ENCODE data around the gene TTBK2.
"Not testable (repeated sequence)": the region's sequence is repeated elsewhere in the genome, so short reads cannot be mapped to it uniquely, and the experiment has no call there.

The TTBK2 gene

DNA sequence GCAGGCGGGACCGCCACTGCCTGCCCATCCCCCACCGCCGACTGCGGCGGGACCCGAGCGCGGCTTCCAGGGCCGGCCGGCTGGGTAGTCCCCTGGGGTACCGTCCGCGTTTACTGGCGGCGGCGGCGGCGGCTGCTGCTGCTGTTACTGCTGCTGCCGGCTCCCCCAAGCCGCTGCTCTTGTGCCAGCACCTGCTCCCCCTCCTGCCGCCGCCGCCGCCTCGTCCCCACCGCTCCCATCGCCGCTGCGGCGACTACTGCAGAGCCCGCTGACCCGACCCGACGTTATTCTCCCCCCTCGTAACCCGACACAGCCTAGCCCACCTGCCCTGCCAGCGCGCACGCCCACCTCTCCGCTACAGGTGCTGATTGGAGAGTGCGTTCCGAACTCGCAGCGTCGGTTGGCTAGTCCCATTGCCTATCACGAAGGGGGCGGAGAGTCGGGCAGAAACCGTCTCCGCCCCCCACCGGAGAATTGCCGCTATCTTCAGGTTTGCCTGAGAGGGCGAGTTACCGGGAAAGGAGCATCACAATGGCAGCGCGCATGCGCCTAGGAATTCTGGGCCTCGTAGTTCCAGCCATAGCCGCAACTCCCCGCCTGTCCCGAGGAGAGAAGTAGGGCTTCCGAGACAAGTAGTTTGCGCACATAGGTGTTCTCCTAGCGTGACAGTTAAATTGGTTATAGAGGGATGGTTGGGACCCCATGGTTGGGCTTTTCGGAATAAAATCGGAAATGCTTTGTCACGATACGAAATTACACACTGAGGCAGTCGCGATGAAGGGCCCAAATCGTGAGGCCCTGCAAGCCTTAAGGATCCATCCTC lies at the start of gene TTBK2:
TTBK2 (minus strand) TSS at position 260 of the 823 bp plus-strand sequence. CDS start 42,161 bp downstream, outside the sequence.
- DNase-seq, result peak; percentile 97 to 100 (median 99)
- intact Hi-C loops (cut with DNase I), result loop anchor here (2.0 to 10.0 kb wide), 3 partner anchors 184 to 426 kb away; partner anchors contain the start of genes CDAN1, SNAP23, STARD9 and ZNF106

DNA sequence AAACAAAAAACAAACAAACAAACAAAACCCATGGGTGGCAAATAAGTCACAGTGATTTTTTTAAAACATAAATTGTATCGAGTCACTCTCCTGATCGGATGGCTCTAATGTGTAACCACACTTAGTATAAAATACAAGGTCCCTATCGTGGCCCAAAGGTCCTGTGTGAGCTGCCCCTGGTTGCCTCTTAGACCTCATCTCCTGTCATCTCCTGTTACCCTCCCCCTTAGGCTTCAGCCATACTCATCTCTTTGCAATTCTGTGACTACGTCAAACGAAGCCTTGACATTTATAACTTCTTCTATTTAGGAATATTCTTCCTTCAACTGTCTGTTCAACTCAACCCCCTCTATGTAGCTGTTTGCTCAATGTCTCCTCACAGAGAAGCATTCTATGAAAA lies 43.9 kb upstream of the TTBK2 start:
- DNase-seq, result no peak
- intact Hi-C loops (cut with DNase I), result no loop called here

DNA sequence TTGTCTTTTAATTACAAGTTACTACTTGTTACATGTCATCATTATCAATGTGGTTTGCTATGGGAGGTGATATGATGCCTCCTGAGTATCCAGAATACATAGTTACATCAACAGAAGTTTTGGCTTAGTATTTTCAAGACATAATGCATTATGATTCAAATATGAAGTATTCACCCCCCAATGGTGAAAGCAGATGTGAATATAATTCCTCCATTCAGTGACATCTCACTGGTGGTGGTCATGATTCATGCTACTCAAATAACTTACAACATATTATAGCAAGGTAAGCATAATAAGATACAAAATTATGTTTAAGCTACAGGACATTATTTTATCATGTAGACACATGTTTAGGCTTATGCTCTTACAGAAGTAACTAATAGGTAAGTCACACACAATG lies 34.9 kb upstream of the TTBK2 start:
- DNase-seq, result no peak
- intact Hi-C loops (cut with DNase I), result no loop called here

DNA sequence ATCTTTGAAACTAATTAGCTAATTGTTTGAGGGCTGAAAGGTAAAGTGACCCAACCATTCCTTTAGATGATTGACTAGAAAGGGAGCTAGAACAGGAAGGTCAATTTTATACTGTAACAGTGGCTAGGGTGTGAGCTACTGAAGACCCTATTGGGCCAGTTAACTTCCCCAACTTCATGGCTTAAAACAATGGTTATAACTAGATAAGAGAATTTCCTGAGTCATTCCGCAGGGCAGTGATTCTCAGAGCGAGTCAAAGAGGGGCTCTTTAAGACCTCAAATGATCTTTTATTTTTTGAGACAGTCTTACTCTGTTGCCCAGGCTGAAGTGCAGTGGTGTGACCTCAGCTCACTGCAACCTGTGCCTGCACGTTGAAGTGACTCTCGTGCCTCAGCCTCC lies 33.7 kb upstream of the TTBK2 start:
- no peak for DNase-seq
- intact Hi-C loops (cut with DNase I), result no loop called here

DNA sequence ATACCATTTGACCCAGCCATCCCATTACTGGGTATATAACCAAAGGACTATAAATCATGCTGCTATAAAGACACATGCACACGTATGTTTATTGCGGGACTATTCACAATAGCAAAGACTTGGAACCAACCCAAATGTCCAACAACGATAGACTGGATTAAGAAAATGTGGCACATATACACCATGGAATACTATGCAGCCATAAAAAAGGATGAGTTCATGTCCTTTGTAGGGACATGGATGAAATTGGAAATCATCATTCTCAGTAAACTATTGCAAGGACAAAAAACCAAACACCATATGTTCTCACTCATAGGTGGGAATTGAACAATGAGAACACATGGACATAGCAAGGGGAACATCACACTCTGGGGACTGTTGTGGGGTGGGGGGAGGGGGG lies 28.3 kb upstream of the TTBK2 start:
- DNase-seq; intact Hi-C loops (cut with DNase I): not testable (repeated sequence)

DNA sequence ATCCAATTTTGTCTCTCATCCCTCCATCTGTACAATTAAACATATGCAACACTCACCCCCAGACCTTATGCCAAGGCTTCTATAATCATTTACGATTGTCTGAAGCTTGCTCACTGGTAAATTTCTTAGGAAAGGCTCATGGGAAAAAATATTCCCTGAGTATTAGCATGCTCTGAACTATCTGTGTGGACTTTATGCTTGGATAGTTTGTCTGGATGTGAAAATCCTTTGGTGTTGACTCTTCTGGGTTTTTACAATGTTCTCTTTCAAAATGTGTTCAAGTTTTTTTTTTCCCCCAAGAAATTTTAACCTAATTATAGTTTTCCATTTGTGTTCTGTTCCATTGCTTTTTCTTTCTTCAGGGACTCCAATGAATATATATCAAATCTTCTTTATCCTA lies 19.9 kb upstream of the TTBK2 start:
- DNase-seq, result no peak
- intact Hi-C loops (cut with DNase I), result no loop called here

DNA sequence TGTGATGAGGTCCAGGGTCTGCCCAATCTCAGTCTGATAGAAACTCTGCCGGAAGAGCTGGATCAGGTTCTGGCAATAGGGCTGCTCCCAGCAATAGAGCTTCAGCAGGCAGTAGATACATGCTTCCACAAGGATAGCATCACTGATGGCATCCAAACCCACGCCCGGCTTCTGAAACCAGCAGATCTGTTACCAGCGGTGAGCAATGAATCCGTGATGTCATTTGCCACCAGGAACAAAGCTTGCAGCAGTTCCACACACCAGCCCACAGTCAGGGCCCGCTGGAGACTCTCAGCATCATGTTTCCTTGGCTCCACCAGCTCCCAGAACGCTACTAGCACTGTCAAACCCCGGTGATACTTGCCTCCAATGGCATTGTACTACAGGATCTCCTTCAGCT lies 19.3 kb upstream of the TTBK2 start:
- intact Hi-C loops (cut with DNase I), result no loop called here

DNA sequence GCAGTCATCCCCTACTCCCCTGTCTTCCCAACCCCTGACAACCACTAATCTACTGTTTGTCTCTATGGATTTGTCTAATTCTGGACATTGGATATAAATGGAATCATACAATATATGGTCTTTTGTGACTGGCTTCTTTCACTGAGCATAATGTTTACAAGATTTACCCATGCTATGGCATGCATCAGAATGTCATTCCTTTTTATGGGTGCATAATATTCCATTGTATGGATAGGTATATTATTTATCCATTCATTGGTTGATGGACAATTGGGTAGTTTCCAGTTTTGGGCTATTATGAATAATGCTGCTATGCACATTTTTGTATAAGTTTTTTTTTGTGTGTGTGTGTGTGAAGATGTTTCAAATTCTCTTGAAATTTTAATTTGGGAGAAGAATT lies 16.6 kb upstream of the TTBK2 start:
- no peak for DNase-seq
- intact Hi-C loops (cut with DNase I), result no loop called here

More for the DNA sequence above, 19.3 kb upstream of the TTBK2 start:
- DNase-seq, result peak; percentile 11 to 95 (median 67)

DNA sequence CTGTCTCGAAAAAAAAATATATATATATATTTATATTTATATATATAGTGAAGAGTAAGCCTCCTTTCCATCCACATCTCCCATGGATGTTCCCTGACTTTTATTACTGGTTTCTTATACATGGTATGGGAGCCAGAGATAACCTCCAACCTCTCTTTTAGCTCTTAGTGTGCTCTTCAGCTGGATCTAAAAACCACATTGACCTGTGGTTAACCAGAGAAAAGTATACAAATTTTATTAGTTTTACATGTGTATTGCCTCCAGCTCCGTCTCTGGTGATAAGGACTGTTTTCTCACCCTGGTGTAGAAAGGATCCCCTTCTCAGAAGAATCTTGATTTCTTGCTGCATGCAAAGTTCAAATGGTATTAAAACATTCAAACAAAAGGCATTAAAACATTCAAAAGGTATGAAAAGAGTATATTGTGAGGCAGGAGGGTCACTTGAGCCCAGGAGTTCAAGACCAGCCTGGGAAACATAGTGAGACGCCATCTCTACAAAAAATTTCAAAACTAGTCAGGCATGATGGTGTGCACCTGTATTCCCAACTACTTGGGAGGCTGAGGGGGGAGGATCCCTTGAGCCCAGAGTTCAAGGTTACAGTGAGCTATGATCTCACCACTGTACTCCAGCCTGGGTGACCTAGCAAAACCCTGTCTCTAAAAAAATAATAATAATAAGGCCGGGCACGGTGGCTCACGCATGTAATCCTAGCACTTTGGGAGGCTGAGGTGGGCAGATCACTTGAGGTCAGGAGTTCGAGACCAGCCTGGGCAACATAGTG lies 13.5 kb upstream of the TTBK2 start:
- no peak for DNase-seq
- intact Hi-C loops (cut with DNase I), result no loop called here

DNA sequence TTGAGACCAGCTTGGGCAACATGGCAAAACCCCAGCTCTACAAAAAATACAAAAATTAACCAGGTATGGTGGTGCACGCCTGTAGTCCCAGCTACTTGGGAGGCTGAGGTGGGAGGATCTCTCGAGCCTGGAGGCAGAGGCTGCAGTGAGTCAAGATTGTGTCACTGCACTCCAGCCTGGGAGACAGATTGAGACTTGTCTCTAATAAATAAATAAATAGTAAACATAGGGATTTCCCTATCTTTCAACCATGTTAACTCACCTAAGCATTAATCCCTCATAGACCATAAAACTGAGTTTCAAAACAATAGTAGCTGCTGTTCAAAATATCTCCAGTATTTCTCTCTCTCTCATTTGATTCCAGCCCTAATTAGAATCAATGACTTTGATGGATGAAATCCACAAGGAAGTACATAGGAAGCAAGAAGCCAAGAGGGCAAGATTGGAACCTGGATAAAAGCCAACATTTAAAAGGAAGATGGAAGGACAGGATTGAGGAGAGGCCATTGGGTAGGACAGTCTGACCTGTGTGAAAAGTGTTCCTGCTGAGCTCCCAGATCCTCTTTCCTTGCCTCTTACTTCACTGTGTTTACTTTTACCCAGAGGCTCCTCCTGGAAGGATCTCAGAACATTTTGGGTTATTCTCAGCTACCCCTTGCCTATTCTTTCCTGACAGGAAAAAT lies 12.4 kb upstream of the TTBK2 start:
- DNase-seq, result no peak
- intact Hi-C loops (cut with DNase I), result no loop called here

DNA sequence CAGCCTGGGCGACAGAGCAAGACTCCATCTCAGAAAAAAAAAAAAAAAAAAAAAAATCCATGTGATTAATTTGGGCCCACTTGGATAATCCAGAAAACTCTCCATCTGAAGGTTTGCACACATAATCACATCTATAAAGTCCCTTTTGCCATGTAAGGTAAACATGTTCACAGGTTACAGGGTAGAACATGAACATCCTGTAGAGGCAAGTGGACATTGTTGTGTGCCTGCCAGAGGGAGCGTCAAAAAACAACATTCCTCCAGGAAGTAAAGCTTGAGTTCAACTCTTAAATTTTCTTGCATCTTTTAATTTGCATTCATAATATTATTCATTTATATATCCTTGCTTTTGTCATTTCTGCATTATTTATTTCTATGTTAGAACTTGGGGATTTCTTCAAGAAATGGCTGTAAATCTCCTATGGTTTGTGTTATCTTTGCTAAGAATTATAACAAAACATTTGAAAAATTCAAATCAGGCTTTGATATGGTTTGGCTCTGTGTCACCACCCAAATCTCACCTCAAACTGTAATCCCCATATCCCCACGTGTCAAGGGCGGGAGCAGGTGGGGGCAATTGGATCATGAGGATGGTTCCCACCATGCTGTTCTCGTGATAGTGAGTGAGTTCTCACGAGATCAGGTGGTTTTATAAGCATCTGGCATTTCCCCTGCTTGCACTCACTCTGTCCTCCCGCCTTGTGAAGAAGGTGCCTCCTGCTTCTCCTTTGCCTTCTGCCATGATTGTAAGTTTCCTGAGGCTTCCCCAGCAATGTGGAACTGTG lies 11.3 kb upstream of the TTBK2 start:
- no peak for DNase-seq
- intact Hi-C loops (cut with DNase I), result no loop called here

DNA sequence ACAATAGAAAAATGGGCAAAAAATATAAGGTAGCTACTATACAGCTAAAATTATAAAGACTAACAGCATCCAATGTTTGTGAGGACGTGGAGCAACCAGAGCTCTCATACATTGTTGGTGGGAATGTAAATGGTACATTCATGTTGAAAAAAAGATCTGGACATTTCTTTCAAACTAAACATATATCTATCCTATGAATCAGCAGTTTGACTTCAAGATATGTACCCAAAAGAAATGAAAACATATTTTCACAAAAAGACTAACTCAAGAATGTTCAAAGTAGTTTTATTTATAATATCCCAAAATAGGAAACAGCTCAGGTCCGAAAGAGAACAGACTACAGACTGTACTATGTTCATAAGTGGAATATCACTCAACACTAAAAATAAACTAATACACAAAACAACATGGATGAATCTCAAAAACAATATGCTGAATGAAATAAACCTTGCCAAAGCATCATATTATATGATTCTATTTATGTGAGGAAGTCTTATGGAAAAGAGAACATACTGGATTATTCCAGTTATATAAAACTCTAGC lies 8.8 kb upstream of the TTBK2 start:
- no peak for DNase-seq
- intact Hi-C loops (cut with DNase I), result loop anchor here (10.0 kb wide), 2 partner anchors 355 to 435 kb away; partner anchors contain the start of genes SNAP23, STARD9 and ZNF106

DNA sequence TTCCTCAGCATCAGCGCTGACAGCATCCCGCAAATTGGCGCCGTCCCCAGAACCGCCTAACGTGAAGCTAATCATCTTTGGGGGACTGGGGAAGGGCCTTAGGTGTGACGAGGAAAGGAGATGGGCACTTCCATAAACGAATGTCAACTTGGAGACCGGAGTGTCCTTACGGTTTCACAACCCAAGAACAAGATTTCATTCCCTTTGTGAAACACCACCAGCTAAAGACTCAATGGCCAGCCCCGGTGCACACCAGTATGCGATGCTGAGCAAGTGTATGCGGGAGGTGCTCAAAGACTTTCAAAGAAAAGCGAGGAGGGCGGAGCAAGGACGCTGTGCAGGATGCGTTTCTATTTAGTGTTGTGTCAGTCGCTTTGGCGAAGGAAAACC lies 759 bp upstream of the TTBK2 start:
- intact Hi-C loops (cut with DNase I), result loop anchor here (2.0 to 10.0 kb wide), 3 partner anchors 185 to 427 kb away; partner anchors contain the start of genes CDAN1, SNAP23, STARD9 and ZNF106
- peak; percentile 17 to 90 (median 39) for DNase-seq

DNA sequence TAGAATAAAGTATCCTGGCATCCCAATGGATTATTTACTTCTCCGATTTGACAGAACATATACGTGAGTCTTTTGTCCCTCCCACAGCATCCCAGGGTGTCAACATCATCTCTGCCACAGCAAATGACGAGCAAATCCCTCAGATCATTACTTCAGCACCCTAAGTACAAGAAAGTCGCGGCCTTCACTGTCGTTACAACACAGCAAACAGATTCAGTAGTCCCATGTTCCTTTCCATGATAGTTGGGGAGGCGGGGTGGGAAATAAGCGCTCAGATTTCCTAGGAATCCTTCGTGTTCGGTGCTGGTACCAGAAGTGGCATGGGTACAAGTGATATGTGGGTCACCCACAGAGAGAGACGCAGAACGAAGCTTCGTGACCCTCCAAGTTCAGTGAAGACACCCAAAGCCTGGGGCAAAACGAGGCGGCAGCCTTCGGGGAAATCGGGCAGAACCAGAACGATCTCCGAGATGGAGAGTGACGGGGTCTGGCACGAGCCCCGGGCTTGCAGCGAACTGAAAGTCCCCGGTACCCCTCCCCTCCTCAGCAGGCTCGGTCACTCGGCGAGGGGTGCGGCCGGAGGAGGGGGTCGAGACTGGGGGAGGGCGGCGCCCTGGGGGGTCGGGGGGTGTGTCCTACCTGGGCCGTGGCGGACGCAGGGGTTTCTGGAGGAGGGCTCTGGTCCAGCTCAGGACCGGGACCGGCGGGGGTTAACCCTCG lies 619 bp downstream of the TTBK2 start:
- intact Hi-C loops (cut with DNase I), result loop anchor here (2.0 to 10.0 kb wide), 3 partner anchors 183 to 425 kb away; partner anchors contain the start of genes CDAN1, SNAP23, STARD9 and ZNF106
- DNase-seq, result peak in 8 of 10 donors; percentile 16 to 76 (median 29)

DNA sequence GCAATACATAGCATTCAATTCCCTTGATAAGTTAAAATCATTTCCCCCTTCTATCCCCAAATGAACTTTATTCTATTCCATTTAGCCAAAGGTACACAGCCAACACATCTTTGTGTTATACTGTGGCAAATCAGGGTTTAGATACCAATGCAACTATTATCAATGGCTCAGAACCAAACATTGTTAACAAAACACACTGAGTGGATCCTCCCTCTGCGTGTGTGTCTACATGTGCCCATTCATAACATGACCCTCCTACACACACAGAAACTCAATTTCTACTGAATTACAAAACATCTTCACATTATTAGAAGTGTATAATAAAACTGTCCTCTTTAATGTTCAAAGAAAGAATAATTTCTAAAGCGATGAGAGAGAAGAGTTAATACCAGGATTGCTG lies 1.3 kb downstream of the TTBK2 start:
- intact Hi-C loops (cut with DNase I), result no loop called here
- no peak for DNase-seq

DNA sequence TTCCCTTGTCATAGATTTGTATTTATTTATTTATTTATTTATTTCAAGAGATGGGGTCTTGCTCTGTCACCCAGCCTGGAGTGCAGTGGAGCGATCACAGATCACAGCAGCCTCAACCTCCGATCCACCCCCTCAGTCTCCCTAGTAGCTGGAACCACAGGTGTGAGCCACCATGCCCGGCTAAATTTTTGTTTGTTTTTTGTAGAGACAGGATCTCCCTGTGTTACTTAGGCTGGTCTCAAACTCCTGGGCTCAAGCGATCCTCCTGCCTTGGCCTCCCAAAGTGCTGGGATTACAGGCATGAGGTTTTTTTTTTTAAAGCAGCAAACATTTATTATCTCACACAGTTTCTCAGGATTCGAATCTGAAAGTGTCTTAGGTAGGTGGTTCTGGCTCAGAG lies 2.5 kb downstream of the TTBK2 start:
- intact Hi-C loops (cut with DNase I), result no loop called here
- no peak for DNase-seq

DNA sequence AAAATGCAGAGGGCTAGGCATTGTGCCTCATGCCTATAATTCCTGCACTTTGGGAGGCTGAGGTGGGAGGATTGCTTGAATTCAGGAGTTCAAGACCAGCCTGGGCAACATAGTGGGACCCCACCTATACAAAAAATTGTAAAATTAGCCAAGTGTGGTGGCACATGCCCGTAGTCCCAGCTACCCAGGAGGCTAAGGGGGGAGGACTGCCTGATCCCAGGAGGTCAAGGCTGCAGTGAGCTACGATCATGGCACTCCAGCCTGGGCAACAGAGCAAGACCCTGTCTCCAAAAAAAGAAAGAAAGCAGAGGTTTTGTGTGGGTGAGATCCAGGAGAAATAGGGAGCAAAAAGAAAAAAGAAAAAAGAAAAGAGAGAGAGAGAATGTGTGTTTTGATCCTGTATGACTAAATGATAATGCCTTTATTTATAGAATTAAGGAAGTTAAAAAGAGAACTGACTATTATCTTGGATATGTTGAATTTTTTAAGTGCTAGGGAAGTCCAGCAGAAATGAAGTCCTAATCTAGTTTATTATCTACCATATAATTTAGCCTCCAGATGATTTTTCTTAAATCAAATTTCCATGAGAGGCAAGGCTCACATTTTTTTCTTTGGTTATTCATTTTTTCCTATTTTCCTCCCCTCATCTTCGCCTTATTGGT lies 4.8 kb downstream of the TTBK2 start:
- intact Hi-C loops (cut with DNase I), result no loop called here
- no peak for DNase-seq

DNA sequence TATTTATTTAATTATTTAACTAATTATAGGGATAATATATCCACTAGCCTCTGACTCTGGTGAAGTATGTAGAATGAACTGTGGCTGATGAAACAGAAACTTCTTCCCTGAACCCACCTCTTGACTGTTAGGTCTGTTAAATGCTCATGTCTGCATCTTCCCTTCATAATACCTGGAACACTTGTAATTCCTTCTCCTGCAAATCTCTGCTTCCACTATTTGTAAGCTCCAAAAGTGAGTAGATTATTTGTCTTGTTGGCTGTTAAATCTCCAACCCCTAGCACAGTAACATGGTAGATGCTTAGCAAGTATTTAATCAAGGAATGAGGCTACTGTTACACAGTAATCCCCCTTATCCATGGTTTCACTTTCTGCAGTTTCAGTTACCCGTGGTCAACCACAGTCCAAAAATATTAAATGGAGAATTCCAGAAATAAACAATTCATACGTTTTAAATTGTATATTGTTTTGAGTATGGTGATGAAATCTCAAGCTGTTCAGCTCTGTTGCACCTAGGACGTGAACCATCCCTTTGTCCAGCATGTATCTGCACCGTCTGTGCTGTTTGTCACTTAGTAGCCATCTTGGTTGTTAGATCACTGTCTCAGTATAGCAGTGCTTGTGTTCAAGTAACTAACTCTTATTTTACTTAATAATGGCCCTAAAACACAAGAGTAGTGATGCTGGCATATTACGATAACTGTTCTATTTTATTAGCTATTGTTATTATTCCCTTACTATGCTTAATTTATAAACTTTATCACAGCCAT lies 5.7 kb downstream of the TTBK2 start:
- no peak for DNase-seq
- intact Hi-C loops (cut with DNase I), result no loop called here

Data from posterior cingulate gyrus (tissue), 11 donors.